NCI-H1105 (cell line): ENCODE measurements around the gene TCP11L1.
"Not testable (repeated sequence)": the region's sequence is repeated elsewhere in the genome, so short reads cannot be mapped to it uniquely, and the experiment has no call there.

Source experiments
- DNase-seq: peaks from one replicate; lab custom pipeline; 2025; lab: John Stamatoyannopoulos, UW

Gene TCP11L1

GRCh38 chr11:33065445-33066178, 26.2 kb downstream of the TCP11L1 start:
- peak; percentile 52 for DNase-seq

- DNase-seq = no peak
Observed at GRCh38 chr11:33067294-33067693, 27.9 kb downstream of the TCP11L1 start.

GRCh38 chr11:33068611-33069340, 29.4 kb downstream of the TCP11L1 start:
- DNase-seq = no peak

- DNase-seq = no peak
Observed at GRCh38 chr11:33072465-33072864, 33.1 kb downstream of the TCP11L1 start.

- DNase-seq = no peak
Observed at GRCh38 chr11:33083918-33084317, 44.5 kb downstream of the TCP11L1 start.

- no peak for DNase-seq
Observed at GRCh38 chr11:33086017-33086416, 46.6 kb downstream of the TCP11L1 start.

- no peak for DNase-seq
Observed at GRCh38 chr11:33089776-33090175, 50.4 kb downstream of the TCP11L1 start.

GRCh38 chr11:33094157-33094556, 54.8 kb downstream of the TCP11L1 start:
- DNase-seq = no peak

- no peak for DNase-seq
Observed at GRCh38 chr11:33103836-33104235, 64.5 kb downstream of the TCP11L1 start.

GRCh38 chr11:33109294-33109895, 70.0 kb downstream of the TCP11L1 start:
- no peak for DNase-seq

- DNase-seq = no peak
Observed at GRCh38 chr11:33110083-33110482, 70.7 kb downstream of the TCP11L1 start.

- no peak for DNase-seq
Observed at GRCh38 chr11:33116535-33116934, 77.2 kb downstream of the TCP11L1 start.

- not testable (repeated sequence) for DNase-seq
Observed at GRCh38 chr11:33122696-33123095, 83.3 kb downstream of the TCP11L1 start.
